ENCODE results near the gene HPS5. TPM values are rescaled to one million over a fixed set of nuclear protein-coding genes. Genes with fewer than 3 reads are reported as not detected.

Gene HPS5
- total RNA-seq, 1 experiment from 2014 or later = 15.4 TPM

DNA sequence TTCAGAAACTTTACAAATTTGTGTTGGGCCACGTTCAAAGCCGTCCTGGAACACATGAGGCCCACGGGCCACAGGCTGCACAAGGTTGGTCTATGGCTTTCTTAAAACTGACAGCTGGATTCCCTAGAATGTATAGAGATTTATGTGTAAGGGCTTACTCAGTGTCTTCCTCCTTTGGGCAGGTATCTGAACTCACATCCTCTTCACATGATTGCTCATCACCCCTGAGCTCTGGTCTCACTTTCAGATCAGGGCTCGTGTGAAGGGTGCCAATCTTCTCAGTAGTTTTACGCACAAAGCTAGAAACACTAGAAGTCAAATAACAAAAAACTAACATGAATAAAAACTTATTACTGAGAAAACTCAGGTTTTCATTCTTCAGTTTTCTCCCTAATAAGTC is 27.1 kb downstream of the HPS5 start:
- Histone ChIP-seq H3K4me2 (ENCODE audit: insufficient read depth, insufficient read length, low read length) (no peak overlapping the region), H3K4me1 (ENCODE audit: insufficient read depth, low read length) (no peaks in the 10 kb centered on the region), H2BK5ac (ENCODE audit: insufficient read length, low read length) (no peak overlapping the region), H3K14ac (ENCODE audit: insufficient read depth, low read length) (no peak overlapping the region), H3K27me3 (ENCODE audit: insufficient read depth, low read length) (no peaks in the 10 kb centered on the region), H3K23me2 (ENCODE audit: insufficient read length, low read depth, low read length, poor library complexity, severe bottlenecking) (no peaks in the 10 kb centered on the region), H4K20me1 (ENCODE audit: control insufficient read depth, insufficient read depth, insufficient read length) (no peaks in the 10 kb centered on the region), H2BK15ac (ENCODE audit: low read depth, low read length) (no peak overlapping the region), H2AFZ (ENCODE audit: low read length) (no peak overlapping the region), H3K79me1 (ENCODE audit: insufficient read depth, low read depth, low read length, poor library complexity, severe bottlenecking) (no peaks in the 10 kb centered on the region), H4K91ac (ENCODE audit: insufficient read length, low read depth, low read length) (no peak overlapping the region), H4K5ac (ENCODE audit: insufficient read length, low read depth, low read length) (no peak overlapping the region), H3K9ac (ENCODE audit: extremely low read depth, insufficient read length, low read length) (no peak overlapping the region), H3T11ph (ENCODE audit: low read length) (no peak overlapping the region), H2BK12ac (ENCODE audit: insufficient read length, low read depth, low read length) (no peak overlapping the region), H3K4ac (ENCODE audit: low read depth, low read length) (no peak overlapping the region), H4K8ac (replicated peaks; ENCODE audit: insufficient read length, low read depth, low read length) (no peak overlapping the region), H3K23ac (ENCODE audit: insufficient read length, low read depth, low read length) (no peak overlapping the region), H3K79me2 (ENCODE audit: insufficient read depth, low read length) (no peaks in the 10 kb centered on the region), H2AK5ac (ENCODE audit: insufficient read length, low read length) (no peak overlapping the region), H3K18ac (ENCODE audit: insufficient read length, low read depth, low read length) (no peak overlapping the region), H2BK20ac (ENCODE audit: low read depth, low read length, poor library complexity, severe bottlenecking) (no peak overlapping the region), H2BK120ac (ENCODE audit: low read depth, low read length, poor library complexity, severe bottlenecking) (no peak overlapping the region), H3K9me3 (ENCODE audit: control insufficient read depth, low read depth, low read length) (no peaks in the 10 kb centered on the region), H3K56ac (ENCODE audit: insufficient read length, low read depth, low read length) (no peak overlapping the region), H3K27ac (ENCODE audit: insufficient read length, low read depth, low read length) (no peak overlapping the region)
- no peaks in the 10 kb centered on the region for H3K4me1 Mint-ChIP-seq
- no peaks in the 10 kb centered on the region for H3K9me3 Mint-ChIP-seq
- no CpG with 5 or more reads among the region's 5 CpGs for WGBS (ENCODE audit: extremely low coverage, insufficient read length, low lambda C conversion rate)
- H3K27me3 Mint-ChIP-seq (ENCODE audit: low read depth) = no peaks in the 10 kb centered on the region
- H3K4me3 Mint-ChIP-seq = no peak overlapping the region
- TF ChIP-seq, protein P1, sequence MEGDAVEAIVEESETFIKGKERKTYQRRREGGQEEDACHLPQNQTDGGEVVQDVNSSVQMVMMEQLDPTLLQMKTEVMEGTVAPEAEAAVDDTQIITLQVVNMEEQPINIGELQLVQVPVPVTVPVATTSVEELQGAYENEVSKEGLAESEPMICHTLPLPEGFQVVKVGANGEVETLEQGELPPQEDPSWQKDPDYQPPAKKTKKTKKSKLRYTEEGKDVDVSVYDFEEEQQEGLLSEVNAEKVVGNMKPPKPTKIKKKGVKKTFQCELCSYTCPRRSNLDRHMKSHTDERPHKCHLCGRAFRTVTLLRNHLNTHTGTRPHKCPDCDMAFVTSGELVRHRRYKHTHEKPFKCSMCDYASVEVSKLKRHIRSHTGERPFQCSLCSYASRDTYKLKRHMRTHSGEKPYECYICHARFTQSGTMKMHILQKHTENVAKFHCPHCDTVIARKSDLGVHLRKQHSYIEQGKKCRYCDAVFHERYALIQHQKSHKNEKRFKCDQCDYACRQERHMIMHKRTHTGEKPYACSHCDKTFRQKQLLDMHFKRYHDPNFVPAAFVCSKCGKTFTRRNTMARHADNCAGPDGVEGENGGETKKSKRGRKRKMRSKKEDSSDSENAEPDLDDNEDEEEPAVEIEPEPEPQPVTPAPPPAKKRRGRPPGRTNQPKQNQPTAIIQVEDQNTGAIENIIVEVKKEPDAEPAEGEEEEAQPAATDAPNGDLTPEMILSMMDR (conservative IDR thresholded peaks at IDR 0.05) = no peak
- no peak for DNase-seq
- peaks cover 41 to 88% (median 80%) of the 10 kb centered on the region in 3 experiments for H3K36me3 Mint-ChIP-seq (ENCODE audit: insufficient read depth in 1 of 3, low read depth in 3 of 3)
- no peak overlapping the region for H3K27ac Mint-ChIP-seq

Data from H9 (cell line).